Cardiac muscle cell (in vitro differentiated cells and primary cell): ENCODE data around the gene STK17A. TPM values are rescaled to one million over a fixed set of nuclear protein-coding genes. Genes with fewer than 3 reads are reported as not detected.
A peak's percentile ranks its signal among the peaks of the same experiment; 100 is the strongest.

ENCODE experiments used
- DNase-seq, 2 donors: peaks; one replicate each; pipeline versions ENCODE4 v3.0.0 to v3.0.0-alpha.2; 2010 to 2017; ENCODE audit warnings: low read depth in 1 of 2, low spot score in 1 of 2
- H3K27ac ChIP-seq: fragments of 200-600 bp; sonication (generic); 2 replicates; pipeline ENCODE4 v1.5.1; 2016
- H3K27me3 ChIP-seq: fragments of 200-600 bp; sonication (generic); 2 replicates; pipeline ENCODE4 v1.6.0; 2016; ENCODE audit warnings: control low read depth
- H3K36me3 ChIP-seq: fragments of 200-600 bp; sonication (generic); 2 replicates; pipeline ENCODE4 v1.5.1; 2016; ENCODE audit warnings: control low read depth
- H3K4me1 ChIP-seq: fragments of 200-600 bp; sonication (generic); 2 replicates; pipeline ENCODE4 v1.8.1; 2017; ENCODE audit warnings: low read depth, mild to moderate bottlenecking, mixed run types
- H3K4me3 ChIP-seq: fragments of 200-600 bp; sonication (generic); 2 replicates; pipeline ENCODE4 v1.5.1; 2016; ENCODE audit warnings: mild to moderate bottlenecking
- H3K9me3 ChIP-seq: fragments of 200-600 bp; sonication (generic); 2 replicates; pipeline ENCODE4 v1.5.1; 2017; ENCODE audit warnings: low read depth, mild to moderate bottlenecking, control low read depth
- CTCF ChIP-seq: IDR thresholded peaks from 2 replicates; pipeline ENCODE4 v1.5.1; 2012; ENCODE audit warnings: low read depth, mild to moderate bottlenecking, low read length
- polyA plus RNA-seq: library from polyadenylated mRNA; unstranded; fragments of >200 nt; fragmentation: Nextera tagmentation; extraction: Ambion mirVana; gene quantifications from 2 replicates; pipeline ENCODE4 v1.2.1, GENCODE V29; 2016
- total RNA-seq: library from RNA; depleted of rRNA; stranded (reverse); fragments of >200 nt; gene quantifications from 2 replicates; pipeline ENCODE4 v1.2.3, GENCODE V29; 2016

STK17A gene
- total and polyA plus RNA-seq, 2 experiments from 2014 or later: 18.0 to 30.4 TPM

- Histone ChIP-seq H3K27me3 (no peaks in the 10 kb centered on the region), H3K9me3 (no peaks in the 10 kb centered on the region), H3K27ac (peak overlapping the region; percentile 86), H3K4me1 (peaks cover 23% of the 10 kb centered on the region), H3K36me3 (no peaks in the 10 kb centered on the region), H3K4me3 (no peak overlapping the region)
- DNase-seq: no peak
- TF ChIP-seq CTCF: no peak
Observed at GRCh38 chr7:43645699-43646226, 62.9 kb downstream of the STK17A start.

- peaks cover 23% of the 10 kb centered on the region for H3K4me1 ChIP-seq
- H3K27me3 ChIP-seq: no peaks in the 10 kb centered on the region
- peak overlapping the region; percentile 86 for H3K27ac ChIP-seq
- no peaks in the 10 kb centered on the region for H3K9me3 ChIP-seq
- H3K4me3 ChIP-seq: no peak overlapping the region
- no peak for TF ChIP-seq CTCF
- DNase-seq: peak; percentile 19 to 44
- H3K36me3 ChIP-seq: no peaks in the 10 kb centered on the region
Observed at GRCh38 chr7:43646603-43647338, 63.9 kb downstream of the STK17A start.

- H3K4me1 ChIP-seq: peaks cover 23% of the 10 kb centered on the region
- no peak for TF ChIP-seq CTCF
- peak overlapping the region; percentile 86 for H3K27ac ChIP-seq
- H3K4me3 ChIP-seq: no peak overlapping the region
- H3K9me3 ChIP-seq: no peaks in the 10 kb centered on the region
- peak; percentile 25 to 86 for DNase-seq
- no peaks in the 10 kb centered on the region for H3K36me3 ChIP-seq
- no peaks in the 10 kb centered on the region for H3K27me3 ChIP-seq
Observed at GRCh38 chr7:43647339-43647672, 64.4 kb downstream of the STK17A start.

GRCh38 chr7:43647673-43648472 lies 65.0 kb downstream of the STK17A start:
- DNase-seq: peak in 1 of 2 donors; percentile 97
- Histone ChIP-seq H3K27ac (peak overlapping the region; percentile 86), H3K36me3 (no peaks in the 10 kb centered on the region), H3K27me3 (no peaks in the 10 kb centered on the region), H3K9me3 (no peaks in the 10 kb centered on the region), H3K4me3 (no peak overlapping the region), H3K4me1 (peaks cover 23% of the 10 kb centered on the region)
- TF ChIP-seq CTCF: no peak

GRCh38 chr7:43648473-43649406 lies 65.8 kb downstream of the STK17A start:
- Histone ChIP-seq H3K27me3 (no peaks in the 10 kb centered on the region), H3K36me3 (no peaks in the 10 kb centered on the region), H3K27ac (peak overlapping the region; percentile 86), H3K4me1 (peaks cover 23% of the 10 kb centered on the region), H3K9me3 (no peaks in the 10 kb centered on the region), H3K4me3 (no peak overlapping the region)
- no peak for TF ChIP-seq CTCF
- DNase-seq: peak in 1 of 2 donors; percentile 74
